PC-9 (cell line): ENCODE data around the gene ANKRD10. TPM values are rescaled to one million over a fixed set of nuclear protein-coding genes. Genes with fewer than 3 reads are reported as not detected.

Experiments
- BruUV-seq: library from RNA; stranded (reverse); fragments of 400-500 nt; replicated peaks from 2 replicates; lab custom pipeline; 2021; lab: Mats Ljungman, UMichigan
- CTCF ChIA-PET: fragments of 300-600 bp; sonication (Branson Sonifier 250); formaldehyde crosslinking; loops from one replicate; lab custom pipeline; 2022; ENCODE audit warnings: antibody characterized with exemption; lab: Charles Lee
- POLR2A ChIA-PET: fragments of 300-600 bp; sonication (Branson Sonifier 250); formaldehyde crosslinking; loops from one replicate; lab custom pipeline; 2022; ENCODE audit warnings: antibody characterized with exemption; ENCODE audit not compliant: unreplicated experiment; lab: Charles Lee
- DNase-seq, 2 experiments: peaks; one replicate each; pipeline versions ENCODE4 v3.0.0 to v3.0.0-alpha.2; 2015 to 2022; ENCODE audit warnings: mixed read lengths in 1 of 2
- H2AFZ ChIP-seq: fragments of 200-600 bp; sonication (generic); 2 replicates; pipeline ENCODE4 v1.8.1; 2017; ENCODE audit warnings: antibody characterized with exemption
- H3F3A ChIP-seq: fragments of 200-600 bp; sonication (generic); 2 replicates; pipeline ENCODE4 v1.8.1; 2017; ENCODE audit warnings: antibody characterized with exemption, mild to moderate bottlenecking, low read depth; ENCODE audit not compliant: insufficient read depth
- H3K27ac ChIP-seq: fragments of 200-600 bp; sonication (generic); 2 replicates; pipeline ENCODE4 v1.6.1; 2016; ENCODE audit warnings: mixed run types
- H3K27me3 ChIP-seq: fragments of 200-600 bp; sonication (generic); 2 replicates; pipeline ENCODE4 v1.6.1; 2016; ENCODE audit warnings: low read depth, mixed run types; ENCODE audit not compliant: insufficient read depth
- H3K36me3 ChIP-seq: fragments of 200-600 bp; sonication (generic); 2 replicates; pipeline ENCODE4 v1.6.1; 2016; ENCODE audit warnings: low read depth, mixed run types
- H3K4me1 ChIP-seq: fragments of 200-600 bp; sonication (generic); replicated peaks from 2 replicates; pipeline ENCODE4 v1.6.1; 2016; ENCODE audit warnings: mixed run types; ENCODE audit not compliant: insufficient read depth
- H3K4me2 ChIP-seq: fragments of 200-600 bp; sonication (generic); 2 replicates; pipeline ENCODE4 v1.6.1; 2017; ENCODE audit warnings: mixed run types
- H3K4me3 ChIP-seq: fragments of 200-600 bp; sonication (generic); 2 replicates; pipeline ENCODE4 v1.6.1; 2016; ENCODE audit warnings: mixed run types
- H3K79me2 ChIP-seq: fragments of 200-600 bp; sonication (generic); 2 replicates; pipeline ENCODE4 v1.6.1; 2017; ENCODE audit warnings: low read depth, mixed run types
- H3K9me2 ChIP-seq: fragments of 200-600 bp; sonication (generic); 2 replicates; pipeline ENCODE4 v1.8.1; 2017; ENCODE audit warnings: mild to moderate bottlenecking; ENCODE audit not compliant: insufficient read depth
- H3K9me3 ChIP-seq: fragments of 200-600 bp; sonication (generic); 2 replicates; pipeline ENCODE4 v1.8.1; 2016; ENCODE audit warnings: low read depth; ENCODE audit not compliant: insufficient read depth
- H4K20me1 ChIP-seq: fragments of 200-600 bp; sonication (generic); 2 replicates; pipeline ENCODE4 v1.8.1; 2017; ENCODE audit not compliant: insufficient read depth
- EZH2 ChIP-seq: fragments of 200-600 bp; sonication (generic); IDR thresholded peaks from 2 replicates; pipeline ENCODE4 v1.8.0; 2017; ENCODE audit warnings: antibody characterized with exemption, low read depth
- intact Hi-C: fragments of 100-400 bp; cut with micrococcal nuclease; formaldehyde crosslinking; loops from one replicate; pipeline ENCODE4 v1.10.0; 2022; ENCODE audit not compliant: unreplicated experiment
- total RNA-seq: library from RNA; stranded (reverse); gene quantifications from 2 replicates; pipeline ENCODE4 v1.2.3, GENCODE V29; 2021
- TF ChIP-seq, protein P1 (sequence below): fragments of 200-600 bp; sonication (generic); conservative IDR thresholded peaks from 2 replicates; pipeline ENCODE4 v1.6.1; 2017; ENCODE audit warnings: mixed run types, antibody characterized with exemption, mild to moderate bottlenecking, moderate library complexity

ANKRD10 gene
- total RNA-seq, 1 experiment from 2014 or later, result 155 TPM

DNA sequence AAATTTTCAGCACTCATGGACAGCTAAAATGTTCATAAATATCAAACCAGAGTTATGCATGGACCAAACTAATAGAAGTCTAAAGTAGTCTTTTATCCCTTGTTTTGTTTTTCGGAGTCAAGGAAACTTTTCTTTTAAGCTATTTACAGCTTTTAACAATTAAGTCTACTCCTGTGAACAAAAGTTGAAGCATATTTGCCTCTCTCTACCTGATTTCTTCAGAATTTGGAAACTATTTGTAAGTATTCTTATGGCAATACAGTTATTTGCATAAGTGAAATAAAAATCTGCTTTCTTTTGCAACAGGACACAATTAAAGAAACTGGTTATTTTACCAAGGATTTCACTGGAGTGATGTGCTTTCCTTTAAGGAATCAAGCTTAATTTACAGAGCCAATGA, 47.1 kb upstream of the ANKRD10 start:
- no TSS peak for BruUV-seq
- H3K27me3 ChIP-seq, result no peaks in the 10 kb centered on the region
- no peak overlapping the region for H3K4me2 ChIP-seq
- intact Hi-C loops, result no loop called here
- H3K9me2 ChIP-seq, result no peaks in the 10 kb centered on the region
- H4K20me1 ChIP-seq, result no peaks in the 10 kb centered on the region
- 0 out of 2 replicates have a peak, but pooled peaks cover 2% of the 10 kb centered on the region for H3K36me3 ChIP-seq
- H3K27ac ChIP-seq, result no peak overlapping the region
- H3K4me1 ChIP-seq, result peaks cover 20% of the 10 kb centered on the region
- H3K79me2 ChIP-seq, result no peaks in the 10 kb centered on the region
- peaks cover 20% of the 10 kb centered on the region for H3F3A ChIP-seq
- no peak for TF ChIP-seq EZH2
- TF ChIP-seq, protein P1, sequence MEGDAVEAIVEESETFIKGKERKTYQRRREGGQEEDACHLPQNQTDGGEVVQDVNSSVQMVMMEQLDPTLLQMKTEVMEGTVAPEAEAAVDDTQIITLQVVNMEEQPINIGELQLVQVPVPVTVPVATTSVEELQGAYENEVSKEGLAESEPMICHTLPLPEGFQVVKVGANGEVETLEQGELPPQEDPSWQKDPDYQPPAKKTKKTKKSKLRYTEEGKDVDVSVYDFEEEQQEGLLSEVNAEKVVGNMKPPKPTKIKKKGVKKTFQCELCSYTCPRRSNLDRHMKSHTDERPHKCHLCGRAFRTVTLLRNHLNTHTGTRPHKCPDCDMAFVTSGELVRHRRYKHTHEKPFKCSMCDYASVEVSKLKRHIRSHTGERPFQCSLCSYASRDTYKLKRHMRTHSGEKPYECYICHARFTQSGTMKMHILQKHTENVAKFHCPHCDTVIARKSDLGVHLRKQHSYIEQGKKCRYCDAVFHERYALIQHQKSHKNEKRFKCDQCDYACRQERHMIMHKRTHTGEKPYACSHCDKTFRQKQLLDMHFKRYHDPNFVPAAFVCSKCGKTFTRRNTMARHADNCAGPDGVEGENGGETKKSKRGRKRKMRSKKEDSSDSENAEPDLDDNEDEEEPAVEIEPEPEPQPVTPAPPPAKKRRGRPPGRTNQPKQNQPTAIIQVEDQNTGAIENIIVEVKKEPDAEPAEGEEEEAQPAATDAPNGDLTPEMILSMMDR, result no peak
- H3K9me3 ChIP-seq, result peaks cover 42% of the 10 kb centered on the region
- no peak overlapping the region for H3K4me3 ChIP-seq
- no peak for DNase-seq
- CTCF ChIA-PET, result no interaction called here
- no peak overlapping the region for H2AFZ ChIP-seq
- POLR2A ChIA-PET, result no interaction called here

GRCh38 chr13:110960204-110960603, 45.3 kb upstream of the ANKRD10 start:
- TF ChIP-seq EZH2, result no peak
- TF ChIP-seq, protein P1, result no peak
- H3K9me3 ChIP-seq, result peaks cover 42% of the 10 kb centered on the region
- ChIA-PET CTCF (no interaction called here), POLR2A (no interaction called here)
- intact Hi-C loops, result no loop called here
- no peak overlapping the region for H2AFZ ChIP-seq
- H3F3A ChIP-seq, result peaks cover 12% of the 10 kb centered on the region
- H3K79me2 ChIP-seq, result no peaks in the 10 kb centered on the region
- H3K27me3 ChIP-seq, result no peaks in the 10 kb centered on the region
- no TSS peak for BruUV-seq
- no peak overlapping the region for H3K27ac ChIP-seq
- H3K9me2 ChIP-seq, result no peaks in the 10 kb centered on the region
- H3K4me3 ChIP-seq, result no peak overlapping the region
- H3K36me3 ChIP-seq, result 0 out of 2 replicates have a peak, but pooled peaks cover 2% of the 10 kb centered on the region
- H4K20me1 ChIP-seq, result no peaks in the 10 kb centered on the region
- peaks cover 17% of the 10 kb centered on the region for H3K4me1 ChIP-seq
- no peak overlapping the region for H3K4me2 ChIP-seq
- DNase-seq, result no peak

DNA sequence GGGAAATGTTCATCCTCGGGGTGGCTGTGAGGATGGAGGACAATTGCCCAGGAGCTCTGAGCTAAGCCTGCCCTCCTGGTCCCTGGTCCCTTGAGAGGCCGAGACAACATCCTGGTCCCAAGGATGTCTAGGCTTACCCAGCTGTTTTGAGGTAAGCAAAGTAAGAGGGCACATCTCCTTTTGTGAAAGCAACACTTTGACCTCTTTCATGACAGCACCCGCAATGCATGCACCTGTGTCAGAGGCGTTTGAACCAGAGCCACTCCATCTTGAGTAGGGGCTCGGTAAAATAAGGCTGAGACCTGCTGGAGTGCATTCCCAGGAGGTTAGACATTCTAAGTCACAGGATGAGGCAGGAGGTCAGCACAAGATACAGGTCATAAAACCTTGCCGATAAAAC, 43.1 kb upstream of the ANKRD10 start:
- ChIA-PET CTCF (interaction anchor here (0.5 kb wide), 1 partner anchor 37 kb away, joined by 10 read pairs; no protein-coding TSS in a partner anchor), POLR2A (no interaction called here)
- intact Hi-C loops, result no loop called here
- Histone ChIP-seq H4K20me1 (no peaks in the 10 kb centered on the region), H3K27ac (peak overlapping the region; percentile 70; the same call in 1 of the 2 replicates), H3K79me2 (no peaks in the 10 kb centered on the region), H3K4me1 (peaks cover 17% of the 10 kb centered on the region), H3F3A (peaks cover 6% of the 10 kb centered on the region; the same call in 1 of the 2 replicates), H2AFZ (no peak overlapping the region), H3K4me2 (no peak overlapping the region), H3K27me3 (no peaks in the 10 kb centered on the region), H3K9me2 (no peaks in the 10 kb centered on the region), H3K4me3 (no peak overlapping the region), H3K36me3 (0 out of 2 replicates have a peak, but pooled peaks cover 2% of the 10 kb centered on the region), H3K9me3 (peaks cover 29% of the 10 kb centered on the region)
- no peak for DNase-seq
- TF ChIP-seq, protein P1, result no peak
- TF ChIP-seq EZH2, result no peak
- BruUV-seq, result no TSS peak
